Stimulated activated CD8-positive, alpha-beta memory T cell treated with anti-CD3 and anti-CD28 coated beads, Interleukin-4, amount 100 ng/mL, for 1 hour (primary cell): ENCODE measurements around the gene SCD5.

Experiments used
- DNase-seq, 2 donors: peaks; one replicate each; pipeline ENCODE4 v3.0.0-alpha.2; 2020; ENCODE audit warnings: low read depth in 2 of 2, low spot score in 1 of 2

The SCD5 gene

DNA sequence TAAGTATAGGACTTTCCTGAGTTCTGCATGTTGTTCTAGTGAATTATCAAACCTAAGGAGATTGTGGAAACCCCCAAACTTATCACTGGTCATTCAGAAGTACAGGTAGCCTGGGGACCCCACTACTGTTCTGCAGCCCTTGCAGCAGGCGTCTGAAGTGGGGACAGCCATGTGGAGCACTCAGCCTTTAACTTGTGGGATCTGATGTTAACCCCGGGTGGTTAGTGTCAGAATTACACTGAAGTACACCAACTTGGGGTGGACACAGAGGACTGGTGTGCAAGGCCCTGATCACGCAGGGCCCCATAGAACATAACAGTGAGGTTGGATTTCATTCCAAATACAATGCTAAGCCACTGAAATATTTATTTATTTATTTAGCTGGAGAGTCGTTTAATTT, 103.7 kb downstream of the SCD5 start:
- DNase-seq = no peak

DNA sequence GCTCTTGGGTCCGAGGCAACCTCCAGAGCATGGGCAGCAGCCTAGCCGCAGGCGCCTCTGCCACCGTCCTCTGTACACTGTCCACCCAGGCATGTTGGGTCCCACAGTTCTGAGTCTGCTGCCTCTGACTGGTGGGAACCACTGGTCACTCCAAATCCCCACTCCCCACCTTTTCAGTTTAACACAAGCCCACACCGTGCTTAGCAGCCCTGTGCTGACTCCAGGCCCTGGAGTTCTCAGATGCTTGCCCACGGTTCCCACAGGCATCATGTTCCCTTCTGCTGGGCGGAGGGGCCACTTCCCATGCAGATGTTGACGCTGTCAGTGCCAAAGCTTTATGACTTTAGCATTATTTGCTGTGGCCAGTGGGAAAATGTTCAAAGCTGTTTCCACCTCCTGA, 104.5 kb downstream of the SCD5 start:
- DNase-seq = no peak

DNA sequence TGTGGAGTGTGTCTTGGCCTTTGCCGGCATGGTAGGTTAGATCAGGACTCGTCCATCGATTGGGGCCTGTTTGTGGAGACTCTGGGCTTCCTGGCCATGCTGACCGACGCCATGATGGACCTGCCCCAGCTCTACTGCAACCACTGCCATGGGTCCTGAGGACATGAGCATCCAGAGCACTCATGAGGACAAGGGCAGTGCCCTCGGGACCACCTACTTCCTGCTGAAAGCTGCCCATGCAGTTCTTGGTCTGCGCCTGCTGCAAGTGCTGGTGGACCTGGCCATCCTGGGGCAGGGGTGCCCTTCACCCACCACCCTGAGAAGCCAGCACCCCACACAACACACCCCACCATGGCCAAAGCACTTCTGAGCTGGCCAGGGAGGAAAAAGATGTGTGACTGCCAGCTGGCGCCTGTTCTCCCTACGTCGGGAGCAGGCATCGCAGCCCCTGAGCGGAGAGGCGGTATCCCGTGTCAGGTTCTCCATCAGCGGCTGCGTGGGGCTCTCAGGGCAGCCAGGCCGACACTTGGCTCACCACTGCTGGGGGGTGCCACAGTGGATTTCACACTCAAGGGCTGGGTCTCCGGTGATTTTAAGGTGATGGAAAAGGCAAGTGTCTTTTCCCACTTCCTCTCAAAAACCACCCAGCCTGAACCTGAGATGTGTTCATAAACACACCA, 106.4 kb downstream of the SCD5 start:
- DNase-seq = no peak

DNA sequence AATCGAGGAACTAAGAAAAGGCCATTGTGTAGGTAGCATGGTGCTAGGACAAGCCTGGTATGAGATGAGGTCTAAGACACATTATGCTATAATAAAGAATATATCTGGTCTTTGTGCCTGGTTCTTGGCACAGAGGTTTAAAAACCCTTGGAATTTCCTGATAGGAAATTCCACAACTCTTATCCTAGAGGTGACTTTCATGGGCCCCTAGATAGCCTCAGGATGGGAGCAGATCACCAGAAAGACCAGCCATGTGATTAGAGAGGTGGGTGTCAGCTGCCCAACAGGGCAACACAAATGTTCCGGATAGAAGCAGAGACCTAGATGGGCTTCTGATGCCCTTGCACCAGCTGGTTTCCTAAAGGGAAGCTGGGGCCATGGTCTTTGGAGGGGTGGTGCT, 107.2 kb downstream of the SCD5 start:
- DNase-seq = no peak

DNA sequence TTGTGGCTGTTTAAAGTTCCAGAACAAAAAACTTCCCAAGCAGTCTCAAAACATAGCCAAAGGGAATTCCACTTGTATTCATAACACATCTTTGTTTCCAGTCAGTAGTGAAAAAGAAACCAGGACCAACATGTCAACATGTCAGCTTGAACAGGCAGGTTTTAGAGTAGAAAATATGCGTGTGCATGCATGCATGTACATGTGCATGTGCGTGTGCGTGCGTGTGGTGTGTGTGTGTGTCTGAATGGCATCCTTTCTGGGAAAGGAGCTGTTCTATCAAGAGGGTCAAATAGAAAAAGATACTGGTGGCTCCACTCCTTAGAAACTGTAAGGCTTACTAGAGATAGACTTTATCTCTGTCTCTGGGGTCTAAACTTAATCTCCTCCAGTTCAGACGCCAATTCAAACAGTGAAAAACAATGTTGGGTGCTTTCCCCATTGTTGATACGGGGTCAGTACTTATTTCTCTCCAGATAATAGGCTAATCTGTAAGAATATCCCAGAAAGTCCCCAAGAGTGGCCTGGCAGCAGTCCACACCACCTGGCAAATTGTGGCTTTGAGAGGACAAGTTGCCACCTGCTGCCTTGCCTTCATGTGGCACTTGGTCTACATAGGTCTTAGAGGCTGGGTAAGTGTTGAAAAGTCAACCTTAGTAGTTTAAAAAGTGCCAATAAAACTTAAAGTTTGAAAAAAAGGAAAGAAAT, 110.4 kb downstream of the SCD5 start:
- DNase-seq = no peak

DNA sequence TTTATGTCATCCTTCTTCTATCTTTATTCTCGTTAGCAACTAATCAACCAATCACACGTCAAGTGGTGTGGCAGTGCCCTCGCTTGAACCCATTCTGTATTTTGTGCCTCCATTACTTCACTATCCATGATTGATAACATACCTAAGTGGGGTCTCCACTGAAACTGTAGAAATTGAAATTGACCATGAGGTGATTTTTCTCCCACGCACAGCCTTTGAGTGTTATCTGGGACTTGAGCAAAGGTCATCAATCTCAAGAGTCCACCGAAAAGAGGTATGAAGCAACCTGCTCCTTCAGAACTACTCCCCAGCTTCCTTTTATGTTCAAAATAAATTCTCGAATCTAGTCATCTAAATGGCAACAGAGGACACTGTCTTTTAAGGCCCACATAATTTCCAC, 111.1 kb downstream of the SCD5 start:
- no peak for DNase-seq

DNA sequence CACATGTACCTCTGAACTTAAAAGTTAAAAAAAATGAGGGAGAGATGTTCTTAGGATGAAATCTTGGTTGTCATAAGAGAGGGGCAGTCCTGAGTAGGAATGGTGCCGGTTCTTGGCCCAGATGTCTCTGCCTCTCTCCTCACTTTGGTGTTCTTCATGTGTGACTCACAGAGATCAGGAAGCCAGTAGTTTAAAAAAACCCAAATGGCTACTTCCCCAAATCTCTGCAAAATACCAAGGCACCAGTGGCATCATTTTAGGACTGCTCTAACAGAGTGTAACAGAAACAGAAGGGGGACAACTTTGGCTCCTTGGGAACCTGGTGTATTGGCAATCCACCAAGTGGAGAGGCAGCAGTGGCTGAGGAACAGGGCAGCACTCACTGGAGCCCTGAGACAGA, 116.8 kb downstream of the SCD5 start:
- DNase-seq = no peak

DNA sequence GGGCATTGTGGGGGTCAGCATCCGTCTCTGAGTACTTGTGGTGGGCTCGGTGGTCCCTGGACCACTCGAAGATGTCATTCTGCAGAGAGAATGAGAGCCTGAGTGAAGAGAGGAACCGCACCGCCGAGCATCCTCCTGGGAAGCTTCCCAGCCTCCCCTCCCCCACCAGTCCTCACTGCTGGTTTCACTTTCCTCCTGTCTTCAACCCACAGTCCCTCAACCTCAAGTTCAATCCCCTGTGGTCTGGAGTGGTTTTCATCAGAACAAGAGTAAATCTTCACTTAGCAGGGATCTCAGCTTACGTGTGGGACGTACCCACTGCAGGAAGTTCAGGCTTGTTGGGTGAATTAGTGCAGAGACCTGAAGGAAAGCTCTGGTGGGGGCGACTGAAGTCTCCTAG, 117.8 kb downstream of the SCD5 start:
- DNase-seq = no peak

DNA sequence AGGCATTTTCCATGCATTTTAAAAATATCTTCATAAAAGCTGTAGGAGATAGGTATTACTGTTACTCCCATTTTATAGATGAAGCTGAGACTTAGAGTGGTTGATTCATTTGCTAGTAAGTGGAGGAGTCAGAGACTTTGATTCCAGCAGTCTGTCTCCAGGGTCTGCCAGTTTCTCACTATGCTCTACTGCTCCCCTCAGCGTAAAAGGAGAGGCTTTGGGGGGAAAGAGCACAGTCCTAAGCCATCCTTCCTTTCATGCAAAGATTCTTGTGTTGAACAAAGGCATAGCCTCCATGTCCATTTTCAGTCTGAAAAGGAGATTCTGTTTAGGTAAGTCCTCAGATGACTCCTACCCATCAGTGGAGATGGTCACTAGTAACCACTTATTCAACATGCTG, 119.1 kb downstream of the SCD5 start:
- no peak for DNase-seq

DNA sequence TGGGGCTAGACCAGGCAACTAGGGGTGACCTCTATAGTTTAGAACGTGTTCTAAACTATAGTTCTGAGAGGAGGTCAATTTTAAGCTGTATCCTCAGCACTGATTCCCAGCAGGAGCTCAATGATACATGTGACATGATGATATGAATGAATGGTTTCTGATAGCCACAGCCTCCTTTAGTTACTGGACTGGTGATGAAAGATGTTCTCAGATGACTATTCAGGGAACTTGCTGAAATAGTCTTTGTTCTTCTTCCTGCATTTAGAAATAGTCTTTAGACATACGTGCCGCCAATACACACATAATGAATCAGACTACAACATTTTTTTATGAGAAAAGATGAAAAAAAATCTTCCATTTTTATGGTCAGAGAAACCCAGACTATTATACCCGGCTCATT, 120.5 kb downstream of the SCD5 start:
- DNase-seq = no peak

DNA sequence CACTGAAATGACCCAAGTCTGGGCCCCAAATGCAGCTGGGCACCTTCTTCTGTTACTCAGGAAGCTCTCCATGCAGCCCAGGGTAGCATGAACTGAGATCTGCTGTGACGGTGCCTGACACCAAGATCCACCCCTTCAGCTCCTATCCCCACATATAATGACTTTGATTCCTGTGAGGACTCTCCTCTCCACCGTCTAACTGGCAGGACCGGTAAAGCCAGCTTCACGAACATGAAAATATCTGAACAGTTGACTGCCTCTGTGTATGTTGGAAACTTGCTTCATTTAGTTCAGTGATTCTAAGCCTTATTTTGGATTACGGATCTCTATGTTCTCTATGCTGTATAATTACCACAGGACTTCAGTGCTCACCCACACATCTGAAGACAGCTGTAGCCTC, 121.3 kb downstream of the SCD5 start:
- DNase-seq = no peak

DNA sequence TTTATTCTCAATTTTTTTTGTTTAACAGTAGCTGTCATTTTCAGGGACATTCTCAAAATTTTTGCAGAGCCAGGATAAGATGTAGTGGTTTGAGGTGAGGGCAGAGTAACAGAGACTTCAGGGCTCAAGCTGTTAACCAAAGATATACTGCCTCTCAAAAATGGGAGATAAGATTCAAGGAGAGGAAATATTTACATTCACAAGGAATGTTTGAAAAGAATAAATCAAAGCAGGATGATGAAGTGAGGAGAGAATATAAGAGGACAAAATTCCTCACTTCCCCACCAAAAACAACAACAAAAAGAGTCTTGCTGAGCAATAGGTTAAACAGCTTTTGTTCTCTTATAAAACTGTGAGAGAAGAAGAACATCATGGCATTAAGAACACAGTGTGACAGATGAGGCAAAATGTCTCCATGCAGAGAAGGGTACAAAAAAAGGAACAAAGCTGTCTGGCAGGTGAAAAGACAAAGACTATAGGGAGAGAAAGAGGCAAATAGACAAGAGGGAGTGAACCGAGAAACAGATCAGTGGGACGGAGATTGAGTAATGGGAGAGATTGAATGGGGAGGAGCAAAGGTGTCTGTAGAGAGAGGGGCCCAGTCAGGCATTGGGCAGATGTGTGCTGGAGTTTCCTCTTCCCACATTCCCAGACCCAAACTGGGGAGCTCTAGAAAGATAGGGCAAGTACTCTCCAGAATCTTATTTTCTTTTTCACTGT, 130.7 kb downstream of the SCD5 start:
- DNase-seq = no peak

DNA sequence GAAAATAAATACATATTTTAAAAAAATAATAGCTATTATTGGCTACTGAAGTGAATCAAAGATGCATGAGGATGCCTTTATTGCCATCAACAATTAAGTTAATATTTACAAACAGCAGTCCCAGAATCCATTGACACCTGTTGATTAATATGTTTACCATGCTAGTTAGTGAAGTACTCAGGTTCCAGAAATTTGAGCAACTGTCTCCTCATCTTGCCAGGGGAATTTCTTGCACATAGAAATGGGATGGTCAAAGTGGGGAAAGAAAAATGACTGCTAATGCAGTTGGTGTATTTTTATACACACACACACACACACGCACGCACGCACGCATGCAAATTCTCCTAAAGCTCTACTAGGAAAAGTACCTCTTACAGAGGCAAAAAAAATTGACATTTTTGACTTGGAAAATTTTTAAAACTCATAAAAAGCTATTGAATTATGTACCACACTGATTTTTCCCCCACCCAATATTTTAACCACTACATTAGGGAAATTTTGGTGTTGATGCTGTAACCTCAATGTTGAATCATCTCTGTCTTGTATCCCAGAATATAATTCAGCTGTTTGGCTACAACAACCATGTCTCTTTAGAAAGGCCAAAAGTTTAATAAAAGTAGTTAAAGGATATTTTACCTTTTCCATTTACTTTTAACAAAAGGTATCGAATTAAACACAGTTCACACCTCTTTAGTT, 131.5 kb downstream of the SCD5 start:
- no peak for DNase-seq

DNA sequence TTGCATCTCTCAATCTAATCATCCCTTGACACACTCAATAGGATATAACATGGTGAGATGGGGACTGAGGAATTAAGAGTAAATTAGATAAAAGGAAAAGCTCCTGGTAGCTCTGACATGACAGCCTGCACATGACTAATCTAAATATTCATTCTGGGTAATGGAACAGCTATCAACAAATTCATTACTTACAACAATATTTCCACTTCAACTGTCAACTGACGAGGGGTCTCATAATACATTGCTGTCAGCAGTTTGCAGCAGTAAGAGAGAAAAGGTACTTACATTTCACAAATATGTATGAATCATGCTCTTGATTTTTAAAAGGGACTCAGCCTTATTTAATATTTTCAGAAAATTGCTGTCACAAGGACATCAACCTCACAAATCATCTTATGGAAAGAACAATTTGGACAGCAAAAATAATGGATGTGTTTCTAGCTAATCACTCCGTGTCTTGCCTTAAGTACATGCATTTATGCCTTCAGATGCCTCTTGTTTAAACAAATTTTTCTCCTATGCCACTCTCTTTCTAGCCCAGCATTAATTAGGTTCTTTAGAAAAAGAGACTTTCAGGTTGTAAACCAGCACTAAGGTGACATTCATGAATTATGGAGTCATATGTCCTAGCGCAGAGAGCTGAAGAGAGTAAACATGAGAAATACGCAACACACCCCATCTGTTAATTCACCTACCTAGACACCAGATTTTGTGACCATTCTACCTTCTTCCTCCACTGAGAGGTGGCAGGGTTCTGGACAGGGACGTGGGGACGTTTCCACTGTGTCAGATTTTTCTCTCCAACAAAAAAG, 137.2 kb downstream of the SCD5 start:
- no peak for DNase-seq

DNA sequence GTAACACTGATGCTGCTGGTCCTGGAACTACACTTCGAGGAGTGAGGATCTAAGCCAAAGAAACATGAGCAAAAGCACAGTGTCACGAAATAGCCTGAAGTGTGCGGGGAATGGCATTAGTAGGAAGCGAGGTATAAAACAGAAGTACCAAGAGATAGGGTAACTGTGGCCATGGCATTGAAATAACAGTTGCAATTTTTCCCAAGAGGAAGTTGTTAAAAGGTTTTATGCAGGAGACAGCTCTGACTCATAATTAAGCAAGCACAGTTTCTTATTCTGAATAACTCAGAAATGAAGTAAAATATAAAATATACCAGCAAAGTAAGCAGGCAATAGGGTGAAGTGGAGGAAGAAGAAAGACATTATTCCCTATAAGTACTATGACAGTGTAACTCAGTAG, 146.5 kb downstream of the SCD5 start:
- no peak for DNase-seq

DNA sequence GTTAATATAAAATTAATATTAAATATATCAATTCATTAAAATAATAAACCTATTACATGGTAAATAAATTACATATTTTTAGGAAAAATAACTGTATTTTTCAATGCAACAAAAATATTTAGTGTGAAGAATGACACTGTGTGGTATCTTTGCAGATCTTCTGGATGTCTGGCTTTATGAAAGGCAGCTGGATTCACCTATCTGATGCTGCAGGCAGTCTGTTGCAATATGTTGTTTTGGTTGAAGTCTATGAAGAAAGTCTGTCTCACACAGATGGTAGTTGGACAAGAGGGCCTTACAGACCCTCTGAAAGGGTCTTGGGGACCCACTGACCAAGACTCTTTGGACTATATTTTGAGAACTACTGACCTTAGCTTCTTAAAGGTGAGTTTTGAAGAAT, 147.7 kb downstream of the SCD5 start:
- DNase-seq = no peak

DNA sequence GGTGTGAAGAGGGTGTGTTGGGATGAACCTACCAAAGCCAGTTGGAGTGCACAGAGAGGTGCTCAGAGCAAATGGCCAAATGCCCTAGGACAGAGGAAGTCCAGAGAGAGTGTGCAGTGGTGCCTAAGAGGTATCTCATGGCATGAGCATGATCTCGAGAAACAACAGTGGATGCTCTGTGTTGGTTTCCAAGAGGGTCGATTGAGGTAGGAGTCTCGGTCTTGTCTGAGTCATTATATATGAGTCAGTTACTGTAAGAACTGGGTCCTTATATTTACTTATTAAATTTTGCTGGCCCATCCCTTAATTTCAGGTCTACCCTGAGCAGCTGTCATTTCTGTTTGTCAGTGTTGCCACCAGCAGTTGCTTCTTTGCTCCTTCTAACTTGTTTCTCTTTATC, 150.2 kb downstream of the SCD5 start:
- no peak for DNase-seq

DNA sequence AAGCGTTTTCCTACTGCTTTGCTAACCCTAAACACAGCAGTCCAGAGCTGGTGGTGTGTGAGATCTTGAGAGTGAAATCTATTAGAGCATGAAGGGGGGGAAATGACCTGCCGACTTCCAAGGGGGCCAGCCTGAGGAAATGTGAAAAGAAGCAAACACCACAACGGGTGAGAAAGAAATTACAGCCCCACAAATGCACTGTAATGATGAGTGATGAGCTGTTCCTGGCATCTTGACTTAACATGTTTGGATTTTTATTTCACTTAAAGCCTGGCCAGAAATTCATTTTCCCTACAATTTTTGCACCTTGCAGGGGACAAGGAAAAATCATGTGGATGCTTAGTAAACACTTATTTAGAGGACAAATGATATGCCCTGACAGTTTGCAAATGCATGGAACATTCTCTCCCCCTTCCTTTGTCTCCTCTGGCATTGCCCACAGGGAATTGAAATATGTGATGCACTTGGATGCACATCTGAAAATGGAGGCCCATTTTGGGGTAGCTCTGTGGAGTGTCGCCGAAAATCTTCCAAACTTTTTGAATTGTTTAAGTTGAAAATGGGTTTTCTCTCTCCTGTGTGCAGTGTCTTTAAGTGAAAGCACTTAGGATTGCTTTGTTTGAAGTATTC, 152.5 kb downstream of the SCD5 start:
- no peak for DNase-seq

DNA sequence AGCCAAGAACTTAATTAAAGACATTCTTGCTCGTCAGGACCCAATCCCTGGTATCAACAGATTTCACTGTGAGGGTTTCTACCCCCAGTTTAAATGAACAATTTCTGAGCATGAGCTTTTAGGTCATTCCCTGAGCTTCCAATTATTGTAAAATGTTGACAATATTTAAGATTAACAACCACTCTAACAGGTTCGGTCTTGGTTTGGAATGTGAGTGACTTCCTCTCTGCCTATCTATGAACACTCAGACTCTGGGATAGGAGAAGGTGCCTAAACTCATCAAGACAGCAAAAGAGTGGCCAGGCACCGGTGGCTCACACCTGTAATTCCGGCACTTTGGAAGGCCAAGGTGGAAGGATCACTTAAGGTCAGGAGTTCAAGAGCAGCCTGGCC, 153.9 kb downstream of the SCD5 start:
- no peak for DNase-seq

DNA sequence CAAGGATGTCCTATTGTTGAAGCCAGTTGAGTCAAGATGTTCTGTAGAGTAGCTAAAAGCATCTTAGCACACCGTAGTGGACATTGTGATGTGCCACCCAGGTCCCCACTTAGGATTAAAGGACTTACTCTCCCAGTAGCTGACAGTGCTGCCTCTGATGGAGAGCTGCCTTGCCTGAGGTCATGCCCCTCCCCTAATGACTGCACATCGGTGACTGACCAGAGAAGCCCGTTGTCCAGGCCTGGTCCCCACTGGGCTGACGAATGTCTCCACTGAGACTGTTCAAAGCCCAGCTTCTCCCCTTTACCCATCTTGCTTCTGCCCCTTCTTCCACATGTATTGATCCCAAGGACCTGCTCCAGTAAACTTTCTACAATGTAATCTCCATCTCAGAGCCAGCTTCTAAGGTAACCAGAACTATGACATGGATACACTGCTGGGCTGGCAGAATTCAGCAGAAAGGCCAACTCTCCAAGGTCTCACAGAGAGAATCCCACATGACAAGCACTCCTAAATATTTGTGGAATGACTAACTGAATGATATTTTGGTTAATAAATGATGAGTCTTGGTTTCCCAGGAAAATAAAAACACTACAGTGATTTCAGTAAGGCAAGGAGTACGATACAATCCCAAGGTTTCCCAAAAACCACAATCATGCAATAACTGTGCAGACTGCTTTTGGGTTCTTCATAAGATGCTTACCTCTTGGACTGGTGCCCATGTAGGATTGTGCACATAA, 154.4 kb downstream of the SCD5 start:
- no peak for DNase-seq
